Measurements from ENCODE around the gene PPP1R3E. TPM values are rescaled to one million over a fixed set of nuclear protein-coding genes. Genes with fewer than 3 reads are reported as not detected.
A peak's percentile ranks its signal among the peaks of the same experiment; 100 is the strongest.

The PPP1R3E gene
- total RNA-seq, 1 donor from 2014 or later: 10.8 TPM

DNA sequence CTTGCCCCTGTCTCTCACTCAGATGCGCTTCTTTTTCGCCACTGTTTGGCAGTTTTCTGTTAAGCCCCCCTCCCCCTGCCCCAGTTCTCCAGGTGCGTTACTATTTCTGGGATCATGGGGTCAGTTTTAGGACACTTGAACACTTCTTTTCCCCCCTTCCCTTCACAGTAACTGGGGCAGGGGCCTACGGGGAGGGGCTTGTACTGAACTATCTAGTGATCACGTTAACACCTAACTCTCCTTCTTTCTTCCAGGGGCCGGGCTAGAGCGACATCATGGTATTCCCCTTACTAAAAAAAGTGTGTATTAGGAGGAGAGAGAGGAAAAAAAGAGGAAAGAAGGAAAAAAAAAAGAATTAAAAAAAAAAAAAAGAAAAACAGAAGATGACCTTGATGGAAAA lies 22.3 kb upstream of the PPP1R3E start:
- Mint-ChIP-seq H3K36me3 (ENCODE audit: unreplicated experiment) (no peaks in the 10 kb centered on the region), H3K4me1 (ENCODE audit: low read depth, unreplicated experiment) (peaks cover 15% of the 10 kb centered on the region), H3K4me3 (ENCODE audit: unreplicated experiment) (no peak overlapping the region), H3K27ac (ENCODE audit: unreplicated experiment) (peak overlapping the region; percentile 26), H3K27me3 (ENCODE audit: unreplicated experiment) (peaks cover 14% of the 10 kb centered on the region), H3K9me3 (ENCODE audit: unreplicated experiment) (peaks cover 14% of the 10 kb centered on the region)
- no peak for DNase-seq
- TF ChIP-seq, protein P1, sequence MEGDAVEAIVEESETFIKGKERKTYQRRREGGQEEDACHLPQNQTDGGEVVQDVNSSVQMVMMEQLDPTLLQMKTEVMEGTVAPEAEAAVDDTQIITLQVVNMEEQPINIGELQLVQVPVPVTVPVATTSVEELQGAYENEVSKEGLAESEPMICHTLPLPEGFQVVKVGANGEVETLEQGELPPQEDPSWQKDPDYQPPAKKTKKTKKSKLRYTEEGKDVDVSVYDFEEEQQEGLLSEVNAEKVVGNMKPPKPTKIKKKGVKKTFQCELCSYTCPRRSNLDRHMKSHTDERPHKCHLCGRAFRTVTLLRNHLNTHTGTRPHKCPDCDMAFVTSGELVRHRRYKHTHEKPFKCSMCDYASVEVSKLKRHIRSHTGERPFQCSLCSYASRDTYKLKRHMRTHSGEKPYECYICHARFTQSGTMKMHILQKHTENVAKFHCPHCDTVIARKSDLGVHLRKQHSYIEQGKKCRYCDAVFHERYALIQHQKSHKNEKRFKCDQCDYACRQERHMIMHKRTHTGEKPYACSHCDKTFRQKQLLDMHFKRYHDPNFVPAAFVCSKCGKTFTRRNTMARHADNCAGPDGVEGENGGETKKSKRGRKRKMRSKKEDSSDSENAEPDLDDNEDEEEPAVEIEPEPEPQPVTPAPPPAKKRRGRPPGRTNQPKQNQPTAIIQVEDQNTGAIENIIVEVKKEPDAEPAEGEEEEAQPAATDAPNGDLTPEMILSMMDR (IDR thresholded peaks at IDR 0.05; ENCODE audit: partially characterized antibody, unreplicated experiment): no peak

DNA sequence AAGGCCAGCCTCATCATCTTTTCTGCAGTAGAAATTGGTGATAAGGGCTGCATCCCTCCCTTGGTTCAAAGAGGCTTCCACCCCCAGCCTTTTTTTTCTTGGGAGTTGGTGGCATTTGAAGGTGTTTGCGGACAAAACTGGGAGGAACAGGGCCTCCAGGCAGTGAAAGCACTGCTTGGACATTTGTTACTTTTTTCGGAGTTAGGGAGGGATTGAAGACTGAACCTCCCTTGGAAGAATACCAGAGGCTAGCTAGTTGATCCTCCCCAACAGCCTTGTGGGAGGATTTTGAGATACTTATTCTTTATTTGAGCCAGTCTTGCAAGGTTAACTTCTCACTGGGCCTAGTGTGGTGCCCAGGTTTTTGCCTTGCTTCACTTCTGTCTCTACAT lies 21.8 kb upstream of the PPP1R3E start:
- Mint-ChIP-seq H3K9me3 (ENCODE audit: unreplicated experiment) (peaks cover 16% of the 10 kb centered on the region), H3K4me1 (ENCODE audit: low read depth, unreplicated experiment) (peaks cover 20% of the 10 kb centered on the region), H3K4me3 (ENCODE audit: unreplicated experiment) (no peak overlapping the region), H3K36me3 (ENCODE audit: unreplicated experiment) (no peaks in the 10 kb centered on the region), H3K27ac (ENCODE audit: unreplicated experiment) (no peak overlapping the region), H3K27me3 (ENCODE audit: unreplicated experiment) (peaks cover 16% of the 10 kb centered on the region)
- TF ChIP-seq, protein P1 (IDR thresholded peaks at IDR 0.05; ENCODE audit: partially characterized antibody, unreplicated experiment): no peak
- no peak for DNase-seq

DNA sequence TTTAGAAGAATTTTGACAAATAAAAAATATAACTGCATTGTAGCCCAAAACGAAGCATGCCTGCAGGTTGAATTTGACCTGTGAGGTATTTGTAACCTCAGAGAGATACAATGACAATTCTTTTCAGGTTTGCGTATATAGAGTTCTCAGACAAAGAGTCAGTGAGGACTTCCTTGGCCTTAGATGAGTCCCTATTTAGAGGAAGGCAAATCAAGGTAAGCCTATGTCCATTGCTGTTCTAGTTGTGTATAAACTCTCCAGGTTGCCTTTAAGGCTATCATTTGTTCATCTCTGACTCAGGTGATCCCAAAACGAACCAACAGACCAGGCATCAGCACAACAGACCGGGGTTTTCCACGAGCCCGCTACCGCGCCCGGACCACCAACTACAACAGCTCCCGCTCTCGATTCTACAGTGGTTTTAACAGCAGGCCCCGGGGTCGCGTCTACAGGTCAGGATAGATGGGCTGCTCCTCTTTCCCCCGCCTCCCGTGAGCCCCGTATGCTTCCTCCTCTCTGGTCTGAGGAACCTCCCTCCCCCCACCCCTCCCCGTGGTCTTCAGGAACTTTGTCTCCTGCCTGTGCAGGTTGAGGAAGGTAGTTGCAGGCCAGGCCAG lies 21.3 kb upstream of the PPP1R3E start:
- Mint-ChIP-seq H3K4me1 (ENCODE audit: low read depth, unreplicated experiment) (peaks cover 20% of the 10 kb centered on the region), H3K9me3 (ENCODE audit: unreplicated experiment) (peaks cover 16% of the 10 kb centered on the region), H3K27me3 (ENCODE audit: unreplicated experiment) (peaks cover 16% of the 10 kb centered on the region), H3K36me3 (ENCODE audit: unreplicated experiment) (no peaks in the 10 kb centered on the region), H3K27ac (ENCODE audit: unreplicated experiment) (no peak overlapping the region), H3K4me3 (ENCODE audit: unreplicated experiment) (no peak overlapping the region)
- no peak for DNase-seq
- TF ChIP-seq, protein P1 (IDR thresholded peaks at IDR 0.05; ENCODE audit: partially characterized antibody, unreplicated experiment): no peak

DNA sequence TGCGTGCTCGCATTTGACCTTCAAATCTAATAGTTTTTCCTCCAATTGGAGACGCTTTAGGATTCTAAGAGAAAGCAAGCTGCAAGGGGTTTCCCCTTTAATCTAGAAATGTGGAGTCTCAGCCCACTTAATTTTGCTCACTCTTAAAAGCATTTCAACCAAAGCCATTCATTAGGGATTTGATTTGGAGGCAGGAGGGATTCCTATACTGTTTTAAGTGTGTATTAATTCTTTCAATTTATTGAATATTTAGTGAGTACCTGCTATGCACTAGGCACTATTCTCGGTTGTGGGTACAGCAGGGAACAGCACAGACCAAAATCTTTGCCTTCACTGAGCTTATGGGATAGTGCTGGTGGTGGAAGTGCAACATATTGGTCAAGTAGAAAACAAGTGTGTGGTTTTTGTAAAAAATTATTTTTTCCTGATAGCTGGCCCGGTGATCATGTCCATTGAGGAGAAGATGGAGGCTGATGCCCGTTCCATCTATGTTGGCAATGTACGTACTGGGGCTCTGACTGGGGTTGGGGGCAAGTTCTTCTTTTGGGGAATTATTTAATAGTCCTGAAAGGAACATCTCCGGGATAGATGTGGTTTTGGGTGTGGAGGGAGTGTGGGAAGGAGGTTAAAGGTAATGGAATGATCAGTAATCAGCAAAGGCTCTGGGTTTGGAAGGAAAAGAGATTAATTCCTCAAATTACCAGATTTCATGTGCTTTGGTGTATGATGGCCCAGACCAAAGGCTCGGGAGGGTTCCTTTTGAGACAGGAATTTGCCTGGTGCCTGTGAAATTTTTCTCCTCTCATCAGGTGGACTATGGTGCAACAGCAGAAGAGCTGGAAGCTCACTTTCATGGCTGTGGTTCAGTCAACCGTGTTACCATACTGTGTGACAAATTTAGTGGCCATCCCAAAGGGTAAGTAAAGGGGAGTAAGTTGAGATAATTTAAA lies 20.2 kb upstream of the PPP1R3E start:
- DNase-seq: no peak
- Mint-ChIP-seq H3K36me3 (ENCODE audit: unreplicated experiment) (no peaks in the 10 kb centered on the region), H3K4me1 (ENCODE audit: low read depth, unreplicated experiment) (peaks cover 20% of the 10 kb centered on the region), H3K27ac (ENCODE audit: unreplicated experiment) (peak overlapping the region; percentile 98), H3K27me3 (ENCODE audit: unreplicated experiment) (peaks cover 14% of the 10 kb centered on the region), H3K4me3 (ENCODE audit: unreplicated experiment) (peak overlapping the region; percentile 94), H3K9me3 (ENCODE audit: unreplicated experiment) (peaks cover 16% of the 10 kb centered on the region)
- TF ChIP-seq, protein P1 (IDR thresholded peaks at IDR 0.05; ENCODE audit: partially characterized antibody, unreplicated experiment): no peak
